KMS-11 (cell line): ENCODE measurements around the gene NLRC5.
"Not testable (repeated sequence)": the region's sequence is repeated elsewhere in the genome, so short reads cannot be mapped to it uniquely, and the experiment has no call there.

Experiments used
- H2AFZ ChIP-seq: fragments of 200-600 bp; sonication (generic); 2 replicates; pipeline ENCODE4 v1.6.1; 2016; ENCODE audit warnings: antibody characterized with exemption, mixed run types, low read depth
- H3K27ac ChIP-seq: fragments of 200-600 bp; sonication (generic); 2 replicates; pipeline ENCODE4 v1.6.1; 2016; ENCODE audit warnings: mild to moderate bottlenecking, mixed run types
- H3K27me3 ChIP-seq: fragments of 200-600 bp; sonication (generic); 2 replicates; pipeline ENCODE4 v1.6.1; 2017; ENCODE audit warnings: mild to moderate bottlenecking, low read depth, mixed run types, moderate library complexity; ENCODE audit not compliant: insufficient read depth
- H3K36me3 ChIP-seq: fragments of 200-600 bp; sonication (generic); 2 replicates; pipeline ENCODE4 v1.6.1; 2017; ENCODE audit warnings: mild to moderate bottlenecking, mixed run types; ENCODE audit not compliant: insufficient read depth
- H3K4me1 ChIP-seq: fragments of 200-600 bp; sonication (generic); 2 replicates; pipeline ENCODE4 v1.6.1; 2016; ENCODE audit warnings: mild to moderate bottlenecking, low read depth, mixed run types; ENCODE audit not compliant: poor library complexity, severe bottlenecking
- H3K4me2 ChIP-seq: fragments of 200-600 bp; sonication (generic); 2 replicates; pipeline ENCODE4 v1.7.0; 2016; ENCODE audit warnings: mild to moderate bottlenecking, mixed run types
- H3K4me3 ChIP-seq: fragments of 200-600 bp; sonication (generic); IDR thresholded peaks from 2 replicates; pipeline ENCODE4 v1.6.1; 2017; ENCODE audit warnings: low read depth, low read length, mixed read lengths; ENCODE audit not compliant: insufficient read depth
- H3K79me2 ChIP-seq: fragments of 200-600 bp; sonication (generic); 2 replicates; pipeline ENCODE4 v1.6.1; 2016; ENCODE audit warnings: low read depth, mixed run types; ENCODE audit not compliant: insufficient read depth
- H3K9ac ChIP-seq: fragments of 200-600 bp; sonication (generic); 2 replicates; pipeline ENCODE4 v1.6.1; 2016; ENCODE audit warnings: mild to moderate bottlenecking, mixed run types
- H4K20me1 ChIP-seq: fragments of 200-600 bp; sonication (generic); 2 replicates; pipeline ENCODE4 v1.6.1; 2016; ENCODE audit warnings: mild to moderate bottlenecking, mixed run types; ENCODE audit not compliant: insufficient read depth
- CTCF ChIP-seq: fragments of 200-600 bp; sonication (generic); conservative IDR thresholded peaks from 2 replicates; pipeline ENCODE4 v1.6.1; 2017; ENCODE audit warnings: low read depth, mild to moderate bottlenecking, antibody characterized with exemption, low read length, moderate library complexity, mixed read lengths

NLRC5 gene

GRCh38 chr16:57058291-57058861, 69.0 kb downstream of the NLRC5 start:
- no peak overlapping the region for H3K9ac ChIP-seq
- no peak overlapping the region for H3K4me2 ChIP-seq
- no peaks in the 10 kb centered on the region for H3K79me2 ChIP-seq
- no peak overlapping the region for H2AFZ ChIP-seq
- H3K27me3 ChIP-seq, result no peaks in the 10 kb centered on the region
- no peaks in the 10 kb centered on the region for H4K20me1 ChIP-seq
- no peaks in the 10 kb centered on the region for H3K36me3 ChIP-seq
- no peak overlapping the region for H3K4me3 ChIP-seq
- H3K4me1 ChIP-seq, result peaks cover 25% of the 10 kb centered on the region
- no peak overlapping the region for H3K27ac ChIP-seq
- TF ChIP-seq CTCF, result no peak

- TF ChIP-seq CTCF, result no peak
- H3K27me3 ChIP-seq, result no peaks in the 10 kb centered on the region
- H3K4me3 ChIP-seq, result no peak overlapping the region
- no peaks in the 10 kb centered on the region for H3K79me2 ChIP-seq
- H3K9ac ChIP-seq, result no peak overlapping the region
- peaks cover 27% of the 10 kb centered on the region for H3K4me1 ChIP-seq
- H3K36me3 ChIP-seq, result no peaks in the 10 kb centered on the region
- no peaks in the 10 kb centered on the region for H4K20me1 ChIP-seq
- H3K27ac ChIP-seq, result no peak overlapping the region
- H3K4me2 ChIP-seq, result no peak overlapping the region
- no peak overlapping the region for H2AFZ ChIP-seq
Observed at GRCh38 chr16:57060323-57061083, 71.1 kb downstream of the NLRC5 start.

- no peak for TF ChIP-seq CTCF
- no peak overlapping the region for H2AFZ ChIP-seq
- H3K4me1 ChIP-seq, result peaks cover 27% of the 10 kb centered on the region
- peak overlapping the region; percentile 59 for H3K27ac ChIP-seq
- no peaks in the 10 kb centered on the region for H3K36me3 ChIP-seq
- H3K9ac ChIP-seq, result no peak overlapping the region; the same call in 1 of the 2 replicates
- H3K79me2 ChIP-seq, result no peaks in the 10 kb centered on the region
- 0 out of 2 replicates have a peak overlapping the region, but pooled peaks have one; percentile 15 for H3K4me2 ChIP-seq
- no peak overlapping the region for H3K4me3 ChIP-seq
- H4K20me1 ChIP-seq, result no peaks in the 10 kb centered on the region
- no peaks in the 10 kb centered on the region for H3K27me3 ChIP-seq
Observed at GRCh38 chr16:57061084-57061905, 71.9 kb downstream of the NLRC5 start.

GRCh38 chr16:57062329-57062728, 73.0 kb downstream of the NLRC5 start:
- H3K4me1 ChIP-seq, result peaks cover 27% of the 10 kb centered on the region
- no peaks in the 10 kb centered on the region for H4K20me1 ChIP-seq
- H3K79me2 ChIP-seq, result no peaks in the 10 kb centered on the region
- TF ChIP-seq CTCF, result no peak
- peak overlapping the region; percentile 47; the same call in 1 of the 2 replicates for H3K9ac ChIP-seq
- peak overlapping the region; percentile 15 for H3K4me2 ChIP-seq
- no peaks in the 10 kb centered on the region for H3K36me3 ChIP-seq
- H3K27me3 ChIP-seq, result no peaks in the 10 kb centered on the region
- H2AFZ ChIP-seq, result no peak overlapping the region
- H3K27ac ChIP-seq, result peak overlapping the region; percentile 59
- no peak overlapping the region for H3K4me3 ChIP-seq

GRCh38 chr16:57063189-57063588, 73.8 kb downstream of the NLRC5 start:
- not testable (repeated sequence) for H3K79me2 ChIP-seq, H4K20me1 ChIP-seq, H3K9ac ChIP-seq, H3K27me3 ChIP-seq, H2AFZ ChIP-seq, H3K4me3 ChIP-seq, H3K27ac ChIP-seq, H3K36me3 ChIP-seq
- Histone ChIP-seq H3K4me1 (peaks cover 27% of the 10 kb centered on the region), H3K4me2 (peak overlapping the region; percentile 15; the same call in 1 of the 2 replicates)
